K562 (cell line): Measurements from ENCODE around the gene FNBP1. TPM values are rescaled to one million over a fixed set of nuclear protein-coding genes. Genes with fewer than 3 reads are reported as not detected.

ENCODE experiments used
- BRCA1 ChIP-seq, 2 experiments: fragments of 450-650 bp in 1 of 2; sonication (generic) in 1 of 2; formaldehyde crosslinking in 1 of 2; IDR thresholded peaks; 2 replicates each; pipeline versions ENCODE4 v1.5.0 to v1.6.1; 2017 to 2020; ENCODE audit warnings: mild to moderate bottlenecking in 1 of 2, missing genetic modification reagents in 1 of 2
- CREB1 ChIP-seq, 2 experiments: sonication (generic) in 1 of 2; formaldehyde crosslinking in 1 of 2; IDR thresholded peaks; 2 replicates each; pipeline versions ENCODE4 v1.6.1 to v1.8.0; 2012 to 2022; ENCODE audit warnings: inconsistent platforms in 1 of 2, mild to moderate bottlenecking in 1 of 2, missing genetic modification reagents in 1 of 2, moderate library complexity in 1 of 2
- CXXC5 ChIP-seq: fragments of 250-450 bp; sonication (Bioruptor Pico); IDR thresholded peaks from 2 replicates; pipeline ENCODE4 v1.8.0; 2022; ENCODE audit warnings: inconsistent platforms, mild to moderate bottlenecking, moderate library complexity
- DMBX1 ChIP-seq: fragments of 250-450 bp; sonication (Bioruptor Pico); IDR thresholded peaks from 2 replicates; pipeline ENCODE4 v1.8.0; 2022; ENCODE audit warnings: inconsistent platforms, mild to moderate bottlenecking, moderate library complexity, borderline replicate concordance
- ERF ChIP-seq: fragments of 450-650 bp; formaldehyde crosslinking; IDR thresholded peaks from 2 replicates; pipeline ENCODE4 v1.4.0; 2020; ENCODE audit warnings: mild to moderate bottlenecking, mixed read lengths
- ETV5 ChIP-seq: sonication (generic); formaldehyde crosslinking; IDR thresholded peaks from 2 replicates; pipeline ENCODE4 v1.4.0; 2020; ENCODE audit warnings: low read depth, mild to moderate bottlenecking, missing genetic modification reagents
- LARP7 ChIP-seq: fragments of 450-650 bp; IDR thresholded peaks from 2 replicates; pipeline ENCODE4 v1.6.1; 2016
- NKRF ChIP-seq: fragments of 450-650 bp; IDR thresholded peaks from 2 replicates; pipeline ENCODE4 v1.6.1; 2016; ENCODE audit warnings: borderline replicate concordance
- PCBP1 ChIP-seq: fragments of 200-400 bp; formaldehyde crosslinking; IDR thresholded peaks from 2 replicates; pipeline ENCODE4 v1.6.1; 2018; ENCODE audit warnings: mild to moderate bottlenecking, low read depth, low read length; ENCODE audit not compliant: poor library complexity, severe bottlenecking
- POLR2A ChIP-seq: fragments of 450-650 bp; conservative IDR thresholded peaks from 2 replicates; pipeline ENCODE4 v1.6.1; 2016
- POU5F1 ChIP-seq: fragments of 150-350 bp; IDR thresholded peaks from 2 replicates; pipeline ENCODE4 v1.6.1; 2014; ENCODE audit warnings: borderline replicate concordance, low read length, low read depth, mild to moderate bottlenecking; ENCODE audit not compliant: partially characterized antibody
- RREB1 ChIP-seq: fragments of 250-450 bp; sonication (Bioruptor Pico); IDR thresholded peaks from 2 replicates; pipeline ENCODE4 v1.4.0; 2020
- SUPT5H ChIP-seq: fragments of 450-650 bp; IDR thresholded peaks from 2 replicates; pipeline ENCODE4 v1.6.1; 2016
- TEAD4 ChIP-seq, 2 experiments: sonication (generic) in 1 of 2; formaldehyde crosslinking in 1 of 2; IDR thresholded peaks; 2 replicates each; pipeline versions ENCODE4 v1.6.1 to v1.8.0; 2012 to 2022; ENCODE audit warnings: borderline replicate concordance in 1 of 2, inconsistent platforms in 1 of 2, low read length in 1 of 2, mild to moderate bottlenecking in 1 of 2, missing genetic modification reagents in 1 of 2
- YY1 ChIP-seq, 3 experiments: IDR thresholded peaks; 2 replicates each; pipeline ENCODE4 v1.6.1; 2011; ENCODE audit warnings: low read length in 2 of 3, mild to moderate bottlenecking in 2 of 3, moderate library complexity in 2 of 3, borderline replicate concordance in 1 of 3, control low read depth in 1 of 3, low read depth in 1 of 3; ENCODE audit not compliant: insufficient read depth in 3 of 3, insufficient replicate concordance in 2 of 3, control insufficient read depth in 1 of 3, insufficient read length in 1 of 3; ENCODE audit errors: extremely low read depth in 1 of 3
- ZNF282 ChIP-seq: sonication (generic); formaldehyde crosslinking; IDR thresholded peaks from 2 replicates; pipeline ENCODE4 v1.8.1; 2023; ENCODE audit warnings: missing genetic modification reagents
- ZNF444 ChIP-seq: fragments of 250-450 bp; sonication (Bioruptor Pico); IDR thresholded peaks from 2 replicates; pipeline ENCODE4 v1.4.0; 2020; ENCODE audit warnings: mild to moderate bottlenecking, moderate library complexity
- ZNF583 ChIP-seq: fragments of 250-450 bp; sonication (Bioruptor Pico); IDR thresholded peaks from 2 replicates; pipeline ENCODE4 v1.4.0; 2020
- polyA plus RNA-seq, 8 experiments: library from polyadenylated mRNA; depleted of rRNA in 4 of 8; stranded (reverse) in 5 of 8; unstranded in 3 of 8; fragments of >200 nt; fragmentation: Nextera tagmentation in 2 of 8; fragmentation: Illumina TruSeq in 1 of 8; extraction: Ambion mirVana in 2 of 8; extraction: Trizol in 1 of 8; gene quantifications; 2 replicates each; pipeline versions ENCODE4 v1.2.1 to v1.2.3, GENCODE V29; 2011 to 2014; ENCODE audit warnings: inconsistent platforms in 1 of 8, missing spikeins in 1 of 8
- total RNA-seq, 7 experiments: library from RNA; depleted of rRNA in 6 of 7; stranded (reverse); fragments of >200 nt in 6 of 7; fragmentation: Illumina TruSeq in 2 of 7; extraction: Trizol in 2 of 7; gene quantifications; 2 replicates each; pipeline versions ENCODE4 v1.2.1 to v1.2.3, GENCODE V29; 2011 to 2021; ENCODE audit warnings: low replicate concordance in 1 of 7

Gene FNBP1
- total and polyA plus RNA-seq, 9 of the 15 experiments (the other 6 are each of a cell fraction or from before 2014, with no cell fraction given): 1.8 to 14.9 (median 7.6) TPM

- TF ChIP-seq RREB1 (CRISPR knock-in tag): 0 out of 2 replicates have a peak, but pooled peaks have one; percentile 29
- 0 out of 2 replicates have a peak, but pooled peaks have one; percentile 27 for TF ChIP-seq TEAD4 (IDR thresholded peaks at IDR 0.05; ENCODE audit: low read length)
- TF ChIP-seq TEAD4 (CRISPR knock-in tag; IDR thresholded peaks at IDR 0.05; ENCODE audit: borderline replicate concordance): no peak
- 0 out of 2 replicates have a peak, but pooled peaks have one; percentile 5 for TF ChIP-seq ETV5 (CRISPR knock-in tag)
- TF ChIP-seq PCBP1: no peak
- peak; percentile 77 for TF ChIP-seq POLR2A
- TF ChIP-seq ERF (CRISPR knock-in tag): 0 out of 2 replicates have a peak, but pooled peaks have one; percentile 46
- no peak for TF ChIP-seq LARP7
- TF ChIP-seq NKRF: peak; percentile 51; the same call in 1 of the 2 replicates
- peak; percentile 69 for TF ChIP-seq SUPT5H
- no peak for TF ChIP-seq ZNF282 (CRISPR knock-in tag)
- TF ChIP-seq CXXC5 (CRISPR knock-in tag): peak; percentile 15; the same call in 1 of the 2 replicates
- TF ChIP-seq DMBX1 (CRISPR knock-in tag): peak; percentile 79
- 0 out of 2 replicates have a peak, but pooled peaks have one; percentile 4 for TF ChIP-seq CREB1 (IDR thresholded peaks at IDR 0.05)
- TF ChIP-seq CREB1 (CRISPR knock-in tag; IDR thresholded peaks at IDR 0.05): peak; percentile 34; the same call in 1 of the 2 replicates
- TF ChIP-seq YY1 (IDR thresholded peaks at IDR 0.05; ENCODE audit: borderline replicate concordance in 1 of 3, control insufficient read depth in 1 of 3, extremely low read depth in 1 of 3, insufficient read depth in 3 of 3, insufficient read length in 1 of 3, insufficient replicate concordance in 2 of 3, low read depth in 1 of 3, low read length in 2 of 3): peak in 2 of 3 experiments; percentile 67 to 83
- TF ChIP-seq BRCA1 (IDR thresholded peaks at IDR 0.05): no peak
- no peak for TF ChIP-seq BRCA1 (CRISPR knock-in tag; IDR thresholded peaks at IDR 0.05)
- peak; percentile 47; the same call in 1 of the 2 replicates for TF ChIP-seq ZNF583 (CRISPR knock-in tag)
- TF ChIP-seq ZNF444 (CRISPR knock-in tag): no peak
- no peak for TF ChIP-seq POU5F1
Observed at GRCh38 chr9:129858167-129858962, 184.6 kb downstream of the FNBP1 start (continued).
